ENCODE results near the gene RBSN. TPM values are rescaled to one million over a fixed set of nuclear protein-coding genes. Genes with fewer than 3 reads are reported as not detected.

RBSN gene
- total RNA-seq, 1 donor, result 23.9 TPM

- H2AFZ ChIP-seq (ENCODE audit: low read length), result no peak overlapping the region
- H3K27ac ChIP-seq (ENCODE audit: low read depth, low read length), result no peak overlapping the region
- H3K4me3 ChIP-seq (ENCODE audit: insufficient read depth, low read length), result no peak overlapping the region
- peaks cover 16% of the 10 kb centered on the region for H4K20me1 ChIP-seq (ENCODE audit: insufficient read depth, low read length)
- peaks cover 68% of the 10 kb centered on the region for H3K79me2 ChIP-seq (ENCODE audit: insufficient read depth, low read length)
- H3K9me3 ChIP-seq (ENCODE audit: low read depth, low read length), result no peaks in the 10 kb centered on the region
- peaks cover 23% of the 10 kb centered on the region for H3K36me3 ChIP-seq (ENCODE audit: insufficient read depth, low read length)
- TF ChIP-seq, protein P1, sequence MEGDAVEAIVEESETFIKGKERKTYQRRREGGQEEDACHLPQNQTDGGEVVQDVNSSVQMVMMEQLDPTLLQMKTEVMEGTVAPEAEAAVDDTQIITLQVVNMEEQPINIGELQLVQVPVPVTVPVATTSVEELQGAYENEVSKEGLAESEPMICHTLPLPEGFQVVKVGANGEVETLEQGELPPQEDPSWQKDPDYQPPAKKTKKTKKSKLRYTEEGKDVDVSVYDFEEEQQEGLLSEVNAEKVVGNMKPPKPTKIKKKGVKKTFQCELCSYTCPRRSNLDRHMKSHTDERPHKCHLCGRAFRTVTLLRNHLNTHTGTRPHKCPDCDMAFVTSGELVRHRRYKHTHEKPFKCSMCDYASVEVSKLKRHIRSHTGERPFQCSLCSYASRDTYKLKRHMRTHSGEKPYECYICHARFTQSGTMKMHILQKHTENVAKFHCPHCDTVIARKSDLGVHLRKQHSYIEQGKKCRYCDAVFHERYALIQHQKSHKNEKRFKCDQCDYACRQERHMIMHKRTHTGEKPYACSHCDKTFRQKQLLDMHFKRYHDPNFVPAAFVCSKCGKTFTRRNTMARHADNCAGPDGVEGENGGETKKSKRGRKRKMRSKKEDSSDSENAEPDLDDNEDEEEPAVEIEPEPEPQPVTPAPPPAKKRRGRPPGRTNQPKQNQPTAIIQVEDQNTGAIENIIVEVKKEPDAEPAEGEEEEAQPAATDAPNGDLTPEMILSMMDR (IDR thresholded peaks at IDR 0.05; ENCODE audit: extremely low read depth, low read depth, low read length), result no peak
- H3K4me1 ChIP-seq (ENCODE audit: insufficient read depth, low read length), result peaks cover 11% of the 10 kb centered on the region
- H3K27me3 ChIP-seq (ENCODE audit: insufficient read depth, low read length), result no peaks in the 10 kb centered on the region
- peak; percentile 17 for DNase-seq (ENCODE audit: insufficient read length, low spot score, missing footprints)
- H3K4me2 ChIP-seq (ENCODE audit: insufficient read depth, low read length), result no peak overlapping the region
Observed at GRCh38 chr3:15060029-15060428, 38.9 kb downstream of the RBSN start.

DNA sequence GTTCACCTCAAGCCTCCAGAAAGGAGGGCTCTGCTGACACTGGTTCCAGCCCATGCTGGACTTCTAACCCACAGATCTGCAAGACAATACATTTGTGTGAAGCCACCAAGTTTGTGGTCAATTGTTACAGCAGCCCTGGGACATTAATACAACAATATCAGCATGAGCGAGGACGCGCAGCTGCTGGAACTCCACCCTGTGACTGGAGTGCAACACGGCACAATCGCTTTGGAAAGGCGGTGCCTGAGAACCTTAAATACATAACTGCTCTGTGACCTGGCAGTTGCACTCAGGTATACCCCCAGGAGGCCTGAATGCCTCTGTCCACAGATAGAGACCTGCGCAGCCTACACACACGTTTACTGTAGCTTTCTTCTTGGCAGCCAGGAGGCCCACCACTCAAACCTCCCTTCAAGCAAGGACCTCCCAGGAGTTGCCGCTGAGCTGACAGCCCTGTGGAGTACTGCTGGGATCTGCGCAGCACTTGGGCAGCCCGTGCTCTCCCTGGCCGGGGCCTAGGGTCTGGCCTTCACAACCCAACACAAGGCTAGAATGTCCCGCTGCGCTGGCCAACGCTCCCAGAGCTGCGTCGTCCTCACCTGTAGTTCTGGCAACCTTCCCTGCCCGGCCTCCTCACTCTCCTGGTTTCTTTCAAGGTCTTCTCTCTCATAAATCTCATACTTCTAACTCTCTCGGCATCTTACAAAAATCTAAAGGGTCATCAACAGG lies 42.1 kb downstream of the RBSN start:
- Histone ChIP-seq H3K4me3 (ENCODE audit: insufficient read depth, low read length) (no peak overlapping the region), H3K27me3 (ENCODE audit: insufficient read depth, low read length) (no peaks in the 10 kb centered on the region), H3K36me3 (ENCODE audit: insufficient read depth, low read length) (peaks cover 37% of the 10 kb centered on the region), H4K20me1 (ENCODE audit: insufficient read depth, low read length) (peaks cover 4% of the 10 kb centered on the region), H3K9me3 (ENCODE audit: low read depth, low read length) (no peaks in the 10 kb centered on the region), H3K4me1 (ENCODE audit: insufficient read depth, low read length) (no peaks in the 10 kb centered on the region), H3K4me2 (ENCODE audit: insufficient read depth, low read length) (no peak overlapping the region), H3K79me2 (ENCODE audit: insufficient read depth, low read length) (peaks cover 73% of the 10 kb centered on the region), H2AFZ (ENCODE audit: low read length) (no peak overlapping the region), H3K27ac (ENCODE audit: low read depth, low read length) (no peak overlapping the region)
- DNase-seq (ENCODE audit: insufficient read length, low spot score, missing footprints), result no peak
- TF ChIP-seq, protein P1 (IDR thresholded peaks at IDR 0.05; ENCODE audit: extremely low read depth, low read depth, low read length), result no peak

DNA sequence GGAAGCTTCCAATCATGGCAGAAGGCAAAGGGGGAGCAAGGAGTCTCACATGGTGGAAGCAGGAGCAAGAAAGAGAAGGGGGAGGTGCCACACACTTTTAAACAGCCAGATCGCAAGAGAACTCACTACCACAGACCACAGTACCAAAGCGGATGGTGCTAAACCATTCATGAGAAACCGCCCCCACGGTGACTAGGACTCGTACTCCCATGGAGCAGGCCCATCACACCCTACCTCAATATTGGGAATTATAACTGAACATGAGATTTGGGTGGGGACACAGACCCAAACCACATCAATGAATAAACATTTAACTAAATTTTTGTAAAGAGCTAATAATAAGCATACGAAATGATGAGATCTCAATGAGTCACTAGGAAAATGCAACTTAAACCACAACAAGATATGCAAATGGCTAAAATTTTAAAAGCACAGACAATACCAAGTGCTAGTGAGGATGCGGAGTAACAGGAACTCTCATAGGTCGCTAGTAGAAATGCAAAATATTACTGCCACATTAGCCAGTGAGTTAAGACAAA lies 43.9 kb downstream of the RBSN start:
- TF ChIP-seq, protein P1 (IDR thresholded peaks at IDR 0.05; ENCODE audit: extremely low read depth, low read depth, low read length), result no peak
- Histone ChIP-seq H3K4me1 (ENCODE audit: insufficient read depth, low read length) (no peaks in the 10 kb centered on the region), H3K27ac (ENCODE audit: low read depth, low read length) (no peak overlapping the region), H3K4me2 (ENCODE audit: insufficient read depth, low read length) (no peak overlapping the region), H4K20me1 (ENCODE audit: insufficient read depth, low read length) (peaks cover 5% of the 10 kb centered on the region), H3K79me2 (ENCODE audit: insufficient read depth, low read length) (peaks cover 84% of the 10 kb centered on the region), H3K4me3 (ENCODE audit: insufficient read depth, low read length) (no peak overlapping the region), H3K27me3 (ENCODE audit: insufficient read depth, low read length) (no peaks in the 10 kb centered on the region), H3K36me3 (ENCODE audit: insufficient read depth, low read length) (peaks cover 45% of the 10 kb centered on the region), H3K9me3 (ENCODE audit: low read depth, low read length) (no peaks in the 10 kb centered on the region), H2AFZ (ENCODE audit: low read length) (no peak overlapping the region)
- peak; percentile 89 for DNase-seq (ENCODE audit: insufficient read length, low spot score, missing footprints)

DNA sequence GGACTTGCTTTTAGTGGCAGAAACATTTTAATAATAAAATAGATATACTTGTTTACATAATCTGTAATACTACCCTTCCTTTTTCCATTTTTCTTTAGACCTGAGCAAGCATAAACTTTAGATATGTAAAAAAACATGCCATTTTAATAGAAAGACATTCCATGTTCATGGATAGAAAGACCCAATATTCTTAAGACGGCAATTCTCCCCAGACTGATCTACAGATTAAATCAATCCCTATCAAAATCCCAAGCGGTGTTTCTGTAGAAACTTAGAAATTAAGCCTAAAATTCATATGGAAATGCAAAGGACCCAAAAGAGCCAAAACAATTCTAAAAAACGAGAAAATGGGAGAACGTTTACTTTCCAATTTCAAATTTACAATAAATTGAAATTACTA lies 45.4 kb downstream of the RBSN start:
- Histone ChIP-seq H3K36me3 (ENCODE audit: insufficient read depth, low read length) (peaks cover 53% of the 10 kb centered on the region), H2AFZ (ENCODE audit: low read length) (no peak overlapping the region), H3K27me3 (ENCODE audit: insufficient read depth, low read length) (no peaks in the 10 kb centered on the region), H3K4me3 (ENCODE audit: insufficient read depth, low read length) (no peak overlapping the region), H4K20me1 (ENCODE audit: insufficient read depth, low read length) (peaks cover 5% of the 10 kb centered on the region), H3K79me2 (ENCODE audit: insufficient read depth, low read length) (peaks cover 78% of the 10 kb centered on the region), H3K9me3 (ENCODE audit: low read depth, low read length) (no peaks in the 10 kb centered on the region), H3K4me2 (ENCODE audit: insufficient read depth, low read length) (no peak overlapping the region), H3K4me1 (ENCODE audit: insufficient read depth, low read length) (no peaks in the 10 kb centered on the region), H3K27ac (ENCODE audit: low read depth, low read length) (no peak overlapping the region)
- no peak for DNase-seq (ENCODE audit: insufficient read length, low spot score, missing footprints)
- TF ChIP-seq, protein P1 (IDR thresholded peaks at IDR 0.05; ENCODE audit: extremely low read depth, low read depth, low read length), result no peak

Measured in osteoblast (primary cell).